Right kidney (tissue), 1 donor: ENCODE results near the gene SPSB4.

Experiments used
- DNase-seq: peaks from one replicate; pipeline ENCODE4 v3.0.0-alpha.2; 2016

Gene SPSB4

GRCh38 chr3:141074529-141074928 lies 23.4 kb downstream of the SPSB4 start:
- DNase-seq = no peak

GRCh38 chr3:141076036-141076773 lies 25.1 kb downstream of the SPSB4 start:
- DNase-seq = no peak

GRCh38 chr3:141076797-141077571 lies 25.8 kb downstream of the SPSB4 start:
- peak; percentile 69 for DNase-seq

GRCh38 chr3:141077631-141078030 lies 26.5 kb downstream of the SPSB4 start:
- no peak for DNase-seq

GRCh38 chr3:141078200-141078599 lies 27.1 kb downstream of the SPSB4 start:
- DNase-seq = no peak

GRCh38 chr3:141080431-141080830 lies 29.3 kb downstream of the SPSB4 start:
- no peak for DNase-seq

- DNase-seq = no peak
These were observed 30.1 kb downstream of the SPSB4 start for GRCh38 chr3:141081141-141081795.

- no peak for DNase-seq
These were observed 30.9 kb downstream of the SPSB4 start for GRCh38 chr3:141082064-141082463.

- DNase-seq = no peak
These were observed 32.1 kb downstream of the SPSB4 start for GRCh38 chr3:141083226-141083625.

GRCh38 chr3:141083836-141084649 lies 32.9 kb downstream of the SPSB4 start:
- DNase-seq = peak; percentile 68

GRCh38 chr3:141085343-141086070 lies 34.4 kb downstream of the SPSB4 start:
- DNase-seq = no peak

GRCh38 chr3:141086188-141086587 lies 35.0 kb downstream of the SPSB4 start:
- DNase-seq = no peak

GRCh38 chr3:141087076-141087777 lies 36.1 kb downstream of the SPSB4 start:
- DNase-seq = no peak

- no peak for DNase-seq
These were observed 36.6 kb downstream of the SPSB4 start for GRCh38 chr3:141087778-141088130.

- DNase-seq = no peak
These were observed 38.4 kb downstream of the SPSB4 start for GRCh38 chr3:141089339-141090152.

GRCh38 chr3:141091426-141091825 lies 40.3 kb downstream of the SPSB4 start:
- DNase-seq = no peak

GRCh38 chr3:141092663-141093062 lies 41.5 kb downstream of the SPSB4 start:
- DNase-seq = no peak

GRCh38 chr3:141093397-141093796 lies 42.2 kb downstream of the SPSB4 start:
- no peak for DNase-seq

GRCh38 chr3:141093971-141094684 lies 43.0 kb downstream of the SPSB4 start:
- no peak for DNase-seq
